Kidney glomerular epithelial cell (primary cell): ENCODE measurements around the gene FBXO38.
A peak's percentile ranks its signal among the peaks of the same experiment; 100 is the strongest.

Experiments
- DNase-seq: peaks from one replicate; lab custom pipeline; 2025; lab: John Stamatoyannopoulos, UW

Gene FBXO38

GRCh38 chr5:148382961-148383360 is 797 bp upstream of the FBXO38 start:
- DNase-seq = no peak

GRCh38 chr5:148384380-148384737 is 601 bp downstream of the FBXO38 start:
- DNase-seq = peak; percentile 12

GRCh38 chr5:148385094-148385493 is 1.3 kb downstream of the FBXO38 start:
- no peak for DNase-seq

- no peak for DNase-seq
These were observed 2.3 kb downstream of the FBXO38 start for GRCh38 chr5:148386041-148386440.

- DNase-seq = no peak
These were observed 3.6 kb downstream of the FBXO38 start for GRCh38 chr5:148387325-148387724.

- no peak for DNase-seq
These were observed 4.9 kb downstream of the FBXO38 start for GRCh38 chr5:148388696-148389095.

GRCh38 chr5:148390914-148391313 is 7.2 kb downstream of the FBXO38 start:
- no peak for DNase-seq

- DNase-seq = no peak
These were observed 7.7 kb downstream of the FBXO38 start for GRCh38 chr5:148391422-148391821.

GRCh38 chr5:148393390-148393741 is 9.6 kb downstream of the FBXO38 start:
- DNase-seq = no peak

GRCh38 chr5:148394587-148395019 is 10.8 kb downstream of the FBXO38 start:
- DNase-seq = no peak

GRCh38 chr5:148395031-148395430 is 11.3 kb downstream of the FBXO38 start:
- no peak for DNase-seq

- DNase-seq = no peak
These were observed 14.3 kb downstream of the FBXO38 start for GRCh38 chr5:148397968-148398595.

GRCh38 chr5:148398698-148399121 is 15.0 kb downstream of the FBXO38 start:
- DNase-seq = no peak

GRCh38 chr5:148401604-148402003 is 17.8 kb downstream of the FBXO38 start:
- DNase-seq = peak; percentile 8

GRCh38 chr5:148403344-148403743 is 19.6 kb downstream of the FBXO38 start:
- no peak for DNase-seq

GRCh38 chr5:148406406-148406805 is 22.6 kb downstream of the FBXO38 start:
- no peak for DNase-seq

- DNase-seq = no peak
These were observed 24.3 kb downstream of the FBXO38 start for GRCh38 chr5:148408092-148408491.

GRCh38 chr5:148412124-148412523 is 28.4 kb downstream of the FBXO38 start:
- no peak for DNase-seq

- no peak for DNase-seq
These were observed 31.1 kb downstream of the FBXO38 start for GRCh38 chr5:148414833-148415232.

GRCh38 chr5:148416416-148416815 is 32.7 kb downstream of the FBXO38 start:
- DNase-seq = no peak

- DNase-seq = no peak
These were observed 33.2 kb downstream of the FBXO38 start for GRCh38 chr5:148416921-148417320.

- DNase-seq = no peak
These were observed 34.8 kb downstream of the FBXO38 start for GRCh38 chr5:148418511-148418910.

- no peak for DNase-seq
These were observed 37.9 kb downstream of the FBXO38 start for GRCh38 chr5:148421661-148422060.

- no peak for DNase-seq
These were observed 42.0 kb downstream of the FBXO38 start for GRCh38 chr5:148425808-148426207.

GRCh38 chr5:148426514-148426913 is 42.8 kb downstream of the FBXO38 start:
- no peak for DNase-seq
